GM12801 (cell line): ENCODE data around the gene AUTS2.

ENCODE experiments used
- TF ChIP-seq, protein P1 (sequence below): IDR thresholded peaks from one replicate; pipeline ENCODE4 v1.5.1; 2011; ENCODE audit warnings: control low read depth; ENCODE audit not compliant: insufficient read length; ENCODE audit errors: extremely low read depth

AUTS2 gene

DNA sequence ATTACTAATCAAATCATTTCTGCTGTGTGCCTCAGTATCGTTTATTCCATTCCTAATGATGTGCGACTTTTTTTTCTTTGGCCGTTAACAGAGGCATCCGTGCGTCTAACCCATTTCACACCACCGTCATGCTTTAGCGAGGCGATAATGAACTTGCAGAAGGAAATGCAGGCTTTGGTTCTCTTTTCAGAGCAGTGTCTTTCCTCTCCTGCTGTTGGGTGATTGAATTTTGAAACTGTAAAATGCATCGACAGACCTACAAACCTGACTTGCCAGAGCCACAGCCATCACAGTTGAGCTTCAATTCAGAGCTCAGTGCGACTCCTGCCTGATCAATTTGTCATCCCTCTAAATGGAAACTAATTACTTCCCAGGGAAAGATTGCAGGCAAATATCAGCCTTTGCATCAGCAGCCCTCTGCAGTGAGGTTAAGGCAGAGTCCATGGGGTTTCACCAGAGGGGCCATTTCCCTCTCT, 1047.6 kb downstream of the AUTS2 start:
- TF ChIP-seq, protein P1, sequence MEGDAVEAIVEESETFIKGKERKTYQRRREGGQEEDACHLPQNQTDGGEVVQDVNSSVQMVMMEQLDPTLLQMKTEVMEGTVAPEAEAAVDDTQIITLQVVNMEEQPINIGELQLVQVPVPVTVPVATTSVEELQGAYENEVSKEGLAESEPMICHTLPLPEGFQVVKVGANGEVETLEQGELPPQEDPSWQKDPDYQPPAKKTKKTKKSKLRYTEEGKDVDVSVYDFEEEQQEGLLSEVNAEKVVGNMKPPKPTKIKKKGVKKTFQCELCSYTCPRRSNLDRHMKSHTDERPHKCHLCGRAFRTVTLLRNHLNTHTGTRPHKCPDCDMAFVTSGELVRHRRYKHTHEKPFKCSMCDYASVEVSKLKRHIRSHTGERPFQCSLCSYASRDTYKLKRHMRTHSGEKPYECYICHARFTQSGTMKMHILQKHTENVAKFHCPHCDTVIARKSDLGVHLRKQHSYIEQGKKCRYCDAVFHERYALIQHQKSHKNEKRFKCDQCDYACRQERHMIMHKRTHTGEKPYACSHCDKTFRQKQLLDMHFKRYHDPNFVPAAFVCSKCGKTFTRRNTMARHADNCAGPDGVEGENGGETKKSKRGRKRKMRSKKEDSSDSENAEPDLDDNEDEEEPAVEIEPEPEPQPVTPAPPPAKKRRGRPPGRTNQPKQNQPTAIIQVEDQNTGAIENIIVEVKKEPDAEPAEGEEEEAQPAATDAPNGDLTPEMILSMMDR, result no peak

DNA sequence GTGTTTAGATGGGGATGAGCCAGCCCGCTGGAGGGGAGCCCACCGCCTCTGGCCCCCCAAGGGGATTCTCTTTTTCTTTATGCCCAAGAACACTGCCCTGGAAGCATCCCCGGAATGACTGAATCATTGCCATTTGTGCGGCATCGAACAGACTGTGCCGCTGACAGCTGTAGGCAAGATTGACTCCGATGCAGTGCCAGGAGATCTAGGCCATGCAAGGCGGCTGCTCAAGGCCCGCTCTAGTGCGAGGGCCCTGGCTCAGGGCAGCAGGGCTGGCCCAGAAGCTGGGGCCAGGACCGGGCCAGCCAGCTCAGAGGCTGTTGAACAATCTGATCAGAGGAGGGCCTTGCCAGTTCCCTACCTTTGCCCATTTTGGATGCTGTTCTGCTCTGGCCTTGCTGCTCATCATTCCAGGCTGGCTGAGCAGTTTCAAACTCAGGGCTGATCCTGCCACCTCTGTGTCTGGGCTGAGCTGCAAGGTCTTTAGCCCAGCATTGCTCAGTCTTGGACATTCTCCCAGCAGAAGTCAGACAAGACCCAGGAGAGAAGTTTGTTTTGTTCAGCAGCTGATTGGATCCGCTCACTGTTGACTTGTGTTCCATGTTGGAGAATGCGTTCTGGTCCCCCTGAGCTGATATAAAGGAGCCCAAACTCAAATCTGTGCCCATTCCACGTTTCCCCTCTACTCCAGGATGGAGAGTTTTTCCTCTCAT, 1048.4 kb downstream of the AUTS2 start:
- TF ChIP-seq, protein P1, result no peak

DNA sequence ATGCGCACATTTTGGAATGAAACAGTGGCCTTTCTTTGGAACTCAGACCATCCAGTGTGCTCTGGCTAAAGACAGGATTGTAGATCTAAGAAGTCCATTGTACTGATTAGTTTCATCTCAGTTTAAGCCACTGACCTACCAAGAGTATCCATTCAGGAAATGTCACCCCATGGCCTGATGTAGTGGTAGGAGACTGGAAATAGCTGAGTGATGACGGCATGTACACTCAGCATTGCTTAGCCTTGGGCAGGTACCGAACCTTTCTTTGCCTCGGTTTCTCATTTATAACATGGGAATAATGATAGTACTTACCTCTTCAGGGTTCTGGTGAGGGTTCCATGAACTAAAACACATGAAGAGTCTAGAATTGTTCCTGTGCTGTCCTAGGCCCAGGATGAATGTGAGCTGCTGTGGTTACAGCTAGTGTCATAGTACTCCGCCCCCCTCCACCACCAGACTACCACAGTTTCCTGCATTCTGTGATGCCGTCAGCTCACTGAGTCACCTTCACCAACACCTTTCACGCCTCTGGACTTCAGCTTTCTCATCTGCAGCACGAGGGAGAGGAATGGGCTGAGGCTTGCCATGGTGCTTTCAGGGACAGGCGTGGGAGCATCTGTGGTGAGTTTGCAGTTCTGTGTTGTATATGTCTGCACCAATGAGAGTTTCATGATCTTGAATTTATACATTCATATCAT, 1049.7 kb downstream of the AUTS2 start:
- TF ChIP-seq, protein P1, result no peak

DNA sequence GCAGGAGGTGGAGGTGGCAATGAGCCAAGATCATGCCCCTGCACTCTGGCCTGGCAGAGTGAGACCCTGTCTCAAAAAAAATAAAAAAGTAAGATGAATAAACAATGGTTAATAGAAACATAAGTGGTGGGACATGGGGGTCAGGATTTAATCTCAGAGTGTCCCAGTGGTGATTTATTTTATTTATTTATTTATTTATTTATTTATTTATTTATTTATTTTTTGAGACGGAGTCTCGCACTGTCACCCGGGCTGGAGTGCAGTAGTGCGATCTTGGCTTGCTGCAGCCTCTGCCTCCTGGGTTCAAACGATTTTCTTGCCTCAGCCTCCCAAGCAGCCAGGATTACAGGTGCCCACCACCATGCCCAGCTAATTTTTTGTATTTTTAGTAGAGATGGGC, 1051.0 kb downstream of the AUTS2 start:
- TF ChIP-seq, protein P1, result no peak

DNA sequence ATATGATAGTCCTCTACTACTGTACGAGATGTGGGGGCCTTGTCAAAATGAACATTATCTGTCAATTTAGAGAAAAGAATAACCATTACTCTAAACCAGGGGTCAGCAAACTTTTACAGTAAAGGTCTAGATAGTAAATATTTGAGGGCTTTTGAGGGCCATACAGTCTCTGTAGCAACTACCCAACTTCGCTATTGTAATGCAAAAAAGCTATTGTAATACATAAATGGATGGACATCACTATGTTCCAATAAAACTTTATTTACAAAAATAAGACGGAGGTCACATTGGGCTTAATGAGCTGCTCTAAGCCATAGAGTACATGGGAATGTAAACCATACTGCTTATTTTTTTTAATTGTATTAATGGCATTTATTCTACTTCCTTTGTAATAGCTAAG, 1055.9 kb downstream of the AUTS2 start:
- TF ChIP-seq, protein P1, result no peak

DNA sequence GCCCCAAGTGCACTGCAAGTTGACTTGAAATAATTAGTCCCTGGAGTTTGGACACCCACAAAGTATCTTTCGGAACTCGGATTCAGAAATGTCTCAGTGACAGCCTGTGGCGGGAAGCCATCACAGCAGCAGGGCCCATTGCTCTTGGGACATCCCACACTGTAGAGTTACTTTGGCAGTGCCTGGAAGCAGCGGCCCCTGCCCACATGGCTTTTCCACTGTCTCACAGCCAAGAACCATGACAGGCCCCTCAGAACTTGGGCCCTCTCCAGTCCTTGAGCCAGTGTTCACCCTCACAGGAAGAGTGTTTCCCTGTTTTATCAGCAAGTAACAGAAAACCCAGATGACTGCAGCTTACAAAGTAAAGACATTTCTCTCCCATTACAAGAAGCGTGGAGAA, 1056.7 kb downstream of the AUTS2 start:
- TF ChIP-seq, protein P1, result no peak

DNA sequence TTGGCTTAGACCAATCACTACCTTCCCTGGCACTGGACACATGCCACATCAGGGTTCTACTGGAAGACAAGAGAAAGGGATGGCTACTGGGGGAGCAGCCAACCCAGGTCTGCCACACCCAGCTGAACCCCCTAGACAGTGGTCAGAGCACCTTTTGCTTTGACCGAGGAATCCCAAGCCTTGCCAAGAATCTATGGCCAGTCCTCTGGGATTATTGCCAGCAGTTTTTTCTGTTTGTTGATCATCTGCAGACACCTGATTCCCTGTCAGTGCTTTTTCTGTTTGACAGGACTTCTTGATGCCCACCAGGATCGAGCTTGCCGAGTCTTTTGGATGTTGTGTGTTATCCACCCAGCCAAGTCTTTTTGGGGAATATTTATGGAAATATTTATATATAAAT, 1057.4 kb downstream of the AUTS2 start:
- TF ChIP-seq, protein P1, result no peak
